HCT116 (cell line): ENCODE results near the gene BTN1A1. TPM values are rescaled to one million over a fixed set of nuclear protein-coding genes. Genes with fewer than 3 reads are reported as not detected.

Experiments used
- ATAC-seq: fragments of 200-7000 bp; cut with Tn5 transposase; 2 replicates; pipeline ENCODE4 v1.9.1; 2020; ENCODE audit warnings: mild to moderate bottlenecking, moderate library complexity
- BruUV-seq: library from RNA; stranded (reverse); fragments of 400-500 nt; replicated peaks from 2 replicates; lab custom pipeline; 2021; lab: Mats Ljungman, UMichigan
- CTCF ChIA-PET: fragments of 300-600 bp; sonication (Branson Sonifier 250); formaldehyde crosslinking; loops from one replicate; lab custom pipeline; 2021; ENCODE audit warnings: antibody characterized with exemption; lab: Charles Lee
- POLR2A ChIA-PET: fragments of 300-600, 350-600 bp; sonication (Branson Sonifier 250); formaldehyde crosslinking; loops from one replicate; lab custom pipeline; 2021; ENCODE audit warnings: antibody characterized with exemption; lab: Charles Lee
- RAD21 ChIA-PET, 2 experiments: fragments of 300-600 bp; sonication (Branson Sonifier 250); formaldehyde crosslinking; loops; one replicate each; lab custom pipeline; 2023; ENCODE audit warnings: low total read pairs in 2 of 2; ENCODE audit not compliant: uncharacterized antibody in 2 of 2, unreplicated experiment in 2 of 2, low non-redundant PET in 1 of 2; lab: Charles Lee
- DNase-seq: peaks from one replicate; pipeline ENCODE4 v3.0.0-alpha.2; 2010; ENCODE audit warnings: low read depth, low spot score
- H2AFZ ChIP-seq: fragments of 200-600 bp; shearing (Covaris generic), sonication (generic); 2 replicates; pipeline ENCODE4 v1.6.1; 2017; ENCODE audit warnings: low read depth, mixed run types, mixed read lengths, antibody characterized with exemption, low read length; ENCODE audit not compliant: poor library complexity, severe bottlenecking
- H3K27ac ChIP-seq: 2 replicates; pipeline ENCODE4 v1.5.1; 2012; ENCODE audit warnings: low read depth, low read length
- H3K27me3 ChIP-seq: fragments of 200-600 bp; sonication (generic); 2 replicates; pipeline ENCODE4 v1.6.1; 2016; ENCODE audit warnings: mixed run types, low read length, mixed read lengths; ENCODE audit not compliant: insufficient read depth
- H3K36me3 ChIP-seq, 2 experiments: fragments of 200-500 bp in 1 of 2; fragments of 200-600 bp in 1 of 2; sonication (Bioruptor generic) in 1 of 2; sonication (generic) in 1 of 2; 2 replicates each; pipeline versions ENCODE4 v1.5.1 to v1.6.1; 2014 to 2016; ENCODE audit warnings: low read length in 2 of 2, inconsistent platforms in 1 of 2, mixed read lengths in 1 of 2, mixed run types in 1 of 2; ENCODE audit not compliant: insufficient read depth in 2 of 2, control insufficient read depth in 1 of 2
- H3K4me1 ChIP-seq, 2 experiments: fragments of 200-600 bp in 1 of 2; sonication (generic) in 1 of 2; 2 replicates each; pipeline versions ENCODE4 v1.5.1 to v1.6.1; 2012 to 2017; ENCODE audit warnings: low read length in 2 of 2, inconsistent platforms in 1 of 2, mild to moderate bottlenecking in 1 of 2, mixed read lengths in 1 of 2, mixed run types in 1 of 2, moderate library complexity in 1 of 2; ENCODE audit not compliant: insufficient read depth in 2 of 2, control insufficient read depth in 1 of 2
- H3K4me2 ChIP-seq: fragments of 200-600 bp; sonication (generic); 2 replicates; pipeline ENCODE4 v1.6.1; 2017; ENCODE audit warnings: mixed run types, low read length, mixed read lengths
- H3K4me3 ChIP-seq, 2 experiments: fragments of 200-600 bp in 1 of 2; sonication (generic) in 1 of 2; replicated peaks in 1 of 2; 2 replicates each; pipeline ENCODE4 v1.5.1; 2011 to 2016; ENCODE audit warnings: low read length in 2 of 2, control low read depth in 1 of 2, low read depth in 1 of 2, mild to moderate bottlenecking in 1 of 2, mixed read lengths in 1 of 2, mixed run types in 1 of 2
- H3K79me2 ChIP-seq: fragments of 200-600 bp; sonication (generic); 2 replicates; pipeline ENCODE4 v1.6.1; 2017; ENCODE audit warnings: mild to moderate bottlenecking, mixed run types, low read length, moderate library complexity, mixed read lengths; ENCODE audit not compliant: insufficient read depth
- H3K9ac ChIP-seq: fragments of 200-600 bp; sonication (generic); 2 replicates; pipeline ENCODE4 v1.6.1; 2016; ENCODE audit warnings: low read length, mixed read lengths
- H3K9me2 ChIP-seq: fragments of 200-600 bp; sonication (generic), shearing (Covaris generic); 2 replicates; pipeline ENCODE4 v1.6.1; 2017; ENCODE audit warnings: mixed run types, mild to moderate bottlenecking, moderate library complexity; ENCODE audit not compliant: insufficient read depth
- H3K9me3 ChIP-seq, 2 experiments: fragments of 200-500 bp in 1 of 2; fragments of 200-600 bp in 1 of 2; sonication (Bioruptor generic) in 1 of 2; sonication (generic) in 1 of 2; 2 replicates each; pipeline ENCODE4 v1.6.1; 2014 to 2017; ENCODE audit warnings: low read length in 2 of 2, mixed read lengths in 2 of 2, inconsistent platforms in 1 of 2, low read depth in 1 of 2, mild to moderate bottlenecking in 1 of 2, mixed run types in 1 of 2, moderate library complexity in 1 of 2; ENCODE audit not compliant: control insufficient read depth in 1 of 2, insufficient read depth in 1 of 2
- H4K20me1 ChIP-seq: fragments of 200-600 bp; sonication (generic), shearing (Covaris generic); 2 replicates; pipeline ENCODE4 v1.6.1; 2017; ENCODE audit warnings: mixed run types, mild to moderate bottlenecking, moderate library complexity; ENCODE audit not compliant: insufficient read depth
- EZH2 ChIP-seq: fragments of 200-600 bp; sonication (generic); IDR thresholded peaks from 2 replicates; pipeline ENCODE4 v1.6.1; 2017; ENCODE audit warnings: antibody characterized with exemption, mixed run types
- POLR2A ChIP-seq: IDR thresholded peaks from 2 replicates; pipeline ENCODE4 v1.7.0; 2011; ENCODE audit warnings: borderline replicate concordance; ENCODE audit not compliant: insufficient read depth, insufficient read length; ENCODE audit errors: extremely low read depth
- SRF ChIP-seq: IDR thresholded peaks from 2 replicates; pipeline ENCODE4 v1.6.1; 2012; ENCODE audit warnings: low read depth
- TCF7L2 ChIP-seq: IDR thresholded peaks from 2 replicates; pipeline ENCODE4 v1.7.0; 2011; ENCODE audit warnings: borderline replicate concordance, inconsistent platforms; ENCODE audit not compliant: insufficient read depth, insufficient read length; ENCODE audit errors: extremely low read depth
- ZNF274 ChIP-seq: fragments of 200-500 bp; sonication (Bioruptor generic); IDR thresholded peaks from 2 replicates; pipeline ENCODE4 v1.6.1; 2014; ENCODE audit warnings: mild to moderate bottlenecking, low read depth, low read length, inconsistent platforms
- intact Hi-C: fragments of 100-400 bp; cut with micrococcal nuclease; formaldehyde crosslinking; loops from 2 replicates; pipeline ENCODE4 v1.10.0; 2022
- total RNA-seq: library from RNA; stranded (reverse); gene quantifications from one replicate; pipeline ENCODE4 v1.2.1, GENCODE V29; 2021; ENCODE audit not compliant: unreplicated experiment
- TF ChIP-seq, protein P1 (sequence below), 3 experiments: fragments of 200-600 bp in 1 of 3; sonication (generic) in 1 of 3; IDR thresholded peaks in 2 of 3; conservative IDR thresholded peaks in 1 of 3; 2 replicates each; pipeline ENCODE4 v1.5.1; 2012 to 2017; ENCODE audit warnings: low read depth in 2 of 3, low read length in 2 of 3, antibody characterized with exemption in 1 of 3, borderline replicate concordance in 1 of 3, control low read depth in 1 of 3, mild to moderate bottlenecking in 1 of 3, mixed read lengths in 1 of 3, mixed run types in 1 of 3, moderate library complexity in 1 of 3; ENCODE audit not compliant: insufficient read depth in 1 of 3
- TF ChIP-seq, protein P2 (sequence below): IDR thresholded peaks from 2 replicates; pipeline ENCODE4 v1.6.1; 2011; ENCODE audit warnings: mild to moderate bottlenecking, low read length, moderate library complexity; ENCODE audit not compliant: insufficient replicate concordance; ENCODE audit errors: extremely low read depth
- TF ChIP-seq, protein P3 (sequence below): IDR thresholded peaks from 2 replicates; pipeline ENCODE4 v1.6.1; 2012

The BTN1A1 gene
- total RNA-seq, 1 experiment from 2014 or later = 0.32 TPM

DNA sequence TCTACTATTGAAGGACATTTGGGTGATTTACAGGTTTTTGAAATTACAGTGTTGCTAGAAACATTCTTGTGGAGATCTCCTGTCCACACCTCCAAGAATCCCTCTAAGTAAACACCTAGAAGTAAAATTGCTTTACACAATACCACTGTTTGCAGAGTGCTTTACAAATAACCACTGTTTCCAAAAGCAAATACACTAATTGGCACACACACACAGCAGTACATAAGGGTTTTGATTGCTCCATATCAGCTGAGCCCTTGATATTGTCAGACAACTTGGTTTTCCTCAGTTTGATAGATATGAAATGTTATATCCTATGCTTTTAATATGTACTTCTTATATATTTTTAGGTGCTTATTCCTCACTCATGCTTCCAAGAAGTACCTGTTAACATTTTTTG is 44.4 kb downstream of the BTN1A1 start:
- Histone ChIP-seq H4K20me1 (no peaks in the 10 kb centered on the region), H2AFZ (no peak overlapping the region), H3K27ac (no peak overlapping the region), H3K9me3 (no peaks in the 10 kb centered on the region), H3K27me3 (no peaks in the 10 kb centered on the region), H3K9ac (no peak overlapping the region), H3K36me3 (peaks cover 18 to 21% of the 10 kb centered on the region in 2 experiments; a peak in 2 of 4 replicates), H3K79me2 (peaks cover 53% of the 10 kb centered on the region), H3K4me2 (no peak overlapping the region), H3K4me3 (no peak overlapping the region), H3K9me2 (no peaks in the 10 kb centered on the region), H3K4me1 (peaks cover 8 to 29% of the 10 kb centered on the region in 2 experiments)
- CTCF ChIA-PET = no interaction called here
- BruUV-seq = no TSS peak
- ATAC-seq (no peak), DNase-seq (no peak)
- intact Hi-C loops = no loop called here
- RAD21 ChIA-PET = no interaction called here
- POLR2A ChIA-PET = no interaction called here
- TF ChIP-seq, protein P1, sequence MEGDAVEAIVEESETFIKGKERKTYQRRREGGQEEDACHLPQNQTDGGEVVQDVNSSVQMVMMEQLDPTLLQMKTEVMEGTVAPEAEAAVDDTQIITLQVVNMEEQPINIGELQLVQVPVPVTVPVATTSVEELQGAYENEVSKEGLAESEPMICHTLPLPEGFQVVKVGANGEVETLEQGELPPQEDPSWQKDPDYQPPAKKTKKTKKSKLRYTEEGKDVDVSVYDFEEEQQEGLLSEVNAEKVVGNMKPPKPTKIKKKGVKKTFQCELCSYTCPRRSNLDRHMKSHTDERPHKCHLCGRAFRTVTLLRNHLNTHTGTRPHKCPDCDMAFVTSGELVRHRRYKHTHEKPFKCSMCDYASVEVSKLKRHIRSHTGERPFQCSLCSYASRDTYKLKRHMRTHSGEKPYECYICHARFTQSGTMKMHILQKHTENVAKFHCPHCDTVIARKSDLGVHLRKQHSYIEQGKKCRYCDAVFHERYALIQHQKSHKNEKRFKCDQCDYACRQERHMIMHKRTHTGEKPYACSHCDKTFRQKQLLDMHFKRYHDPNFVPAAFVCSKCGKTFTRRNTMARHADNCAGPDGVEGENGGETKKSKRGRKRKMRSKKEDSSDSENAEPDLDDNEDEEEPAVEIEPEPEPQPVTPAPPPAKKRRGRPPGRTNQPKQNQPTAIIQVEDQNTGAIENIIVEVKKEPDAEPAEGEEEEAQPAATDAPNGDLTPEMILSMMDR (IDR thresholded peaks at IDR 0.05 in 2 of 3, conservative IDR thresholded peaks at IDR 0.05 in 1 of 3; ENCODE audit: borderline replicate concordance in 1 of 3, insufficient read depth in 1 of 3, low read depth in 2 of 3, low read length in 2 of 3) = no peak
- TF ChIP-seq ZNF274 (no peak), EZH2 (no peak), SRF (no peak), POLR2A (no peak), TCF7L2 (no peak)
- TF ChIP-seq, protein P2, sequence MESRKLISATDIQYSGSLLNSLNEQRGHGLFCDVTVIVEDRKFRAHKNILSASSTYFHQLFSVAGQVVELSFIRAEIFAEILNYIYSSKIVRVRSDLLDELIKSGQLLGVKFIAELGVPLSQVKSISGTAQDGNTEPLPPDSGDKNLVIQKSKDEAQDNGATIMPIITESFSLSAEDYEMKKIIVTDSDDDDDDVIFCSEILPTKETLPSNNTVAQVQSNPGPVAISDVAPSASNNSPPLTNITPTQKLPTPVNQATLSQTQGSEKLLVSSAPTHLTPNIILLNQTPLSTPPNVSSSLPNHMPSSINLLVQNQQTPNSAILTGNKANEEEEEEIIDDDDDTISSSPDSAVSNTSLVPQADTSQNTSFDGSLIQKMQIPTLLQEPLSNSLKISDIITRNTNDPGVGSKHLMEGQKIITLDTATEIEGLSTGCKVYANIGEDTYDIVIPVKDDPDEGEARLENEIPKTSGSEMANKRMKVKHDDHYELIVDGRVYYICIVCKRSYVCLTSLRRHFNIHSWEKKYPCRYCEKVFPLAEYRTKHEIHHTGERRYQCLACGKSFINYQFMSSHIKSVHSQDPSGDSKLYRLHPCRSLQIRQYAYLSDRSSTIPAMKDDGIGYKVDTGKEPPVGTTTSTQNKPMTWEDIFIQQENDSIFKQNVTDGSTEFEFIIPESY = no peak
- TF ChIP-seq, protein P3, sequence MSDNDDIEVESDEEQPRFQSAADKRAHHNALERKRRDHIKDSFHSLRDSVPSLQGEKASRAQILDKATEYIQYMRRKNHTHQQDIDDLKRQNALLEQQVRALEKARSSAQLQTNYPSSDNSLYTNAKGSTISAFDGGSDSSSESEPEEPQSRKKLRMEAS = no peak
